ENCODE data around the gene TRIM14. TPM values are rescaled to one million over a fixed set of nuclear protein-coding genes. Genes with fewer than 3 reads are reported as not detected.

TRIM14 gene
- total and polyA plus RNA-seq, 10 of the 15 experiments (the other 5 are each of a cell fraction or from before 2014, with no cell fraction given), result 8.6 to 53.3 (median 35.7) TPM

DNA sequence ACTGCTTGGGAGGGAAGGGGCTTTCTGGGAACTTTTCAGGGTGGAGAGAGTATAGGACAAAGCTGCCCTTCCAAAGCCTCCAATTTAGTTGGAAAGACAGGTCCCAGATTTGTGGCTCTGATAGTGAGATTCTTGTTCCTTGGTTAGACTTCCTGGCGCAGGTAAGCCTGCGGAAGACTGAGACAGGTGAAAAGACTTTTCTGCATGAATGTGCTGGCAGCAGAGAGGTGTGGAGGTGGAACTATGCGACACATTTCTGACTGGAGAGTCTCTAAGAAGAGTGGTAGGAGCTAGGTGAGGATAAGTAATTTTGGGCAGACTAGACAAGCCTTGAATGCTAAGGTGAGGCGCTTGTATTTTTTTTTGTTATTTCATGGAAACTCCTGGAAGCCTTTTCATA is 32.6 kb downstream of the TRIM14 start:
- peaks cover 20 to 31% of the 10 kb centered on the region in 2 experiments for H3K36me3 ChIP-seq (ENCODE audit: control insufficient read depth in 2 of 2, insufficient read depth in 2 of 2, low read length in 1 of 2)
- no peaks in the 10 kb centered on the region for H3K27me3 ChIP-seq (replicated peaks in 1 of 2; ENCODE audit: control insufficient read depth in 2 of 2, insufficient read depth in 2 of 2, low read length in 1 of 2)
- intact Hi-C loops (cut with micrococcal nuclease; ENCODE audit: unreplicated experiment), result no loop called here
- CTCF ChIA-PET, result interaction anchor here (0.6 kb wide), 1 partner anchor 52 kb away, joined by 3 read pairs; no protein-coding TSS in a partner anchor
- SMC1A ChIA-PET (ENCODE audit: uncharacterized antibody, unreplicated experiment), result interaction anchor here (0.7 to 3.3 kb wide), 5 partner anchors 11 to 170 kb away, joined by 3 to 12 read pairs (median 3); no protein-coding TSS in a partner anchor
- no peaks in the 10 kb centered on the region for H4K20me1 ChIP-seq (ENCODE audit: control insufficient read depth, insufficient read depth)
- RAD21 ChIA-PET (ENCODE audit: unreplicated experiment), result interaction anchor here (0.9 to 1.4 kb wide), 3 partner anchors 11 to 46 kb away, joined by 3 to 6 read pairs (median 4); partner anchors contain the start of gene TRIM14
- H3K9ac ChIP-seq (ENCODE audit: control insufficient read depth, insufficient read depth, low read length), result no peak overlapping the region
- TF ChIP-seq BRCA1 (IDR thresholded peaks at IDR 0.05; ENCODE audit: low read depth, low read length) (no peak), CBFB (IDR thresholded peaks at IDR 0.05; ENCODE audit: low read depth) (no peak), ESRRA (IDR thresholded peaks at IDR 0.05; ENCODE audit: low read length) (no peak), CREB1 (IDR thresholded peaks at IDR 0.05; ENCODE audit: low read depth) (no peak), NR2C1 (IDR thresholded peaks at IDR 0.05) (no peak), SREBF2 (IDR thresholded peaks at IDR 0.05; ENCODE audit: low read length) (no peak)
- TF ChIP-seq, protein P1, sequence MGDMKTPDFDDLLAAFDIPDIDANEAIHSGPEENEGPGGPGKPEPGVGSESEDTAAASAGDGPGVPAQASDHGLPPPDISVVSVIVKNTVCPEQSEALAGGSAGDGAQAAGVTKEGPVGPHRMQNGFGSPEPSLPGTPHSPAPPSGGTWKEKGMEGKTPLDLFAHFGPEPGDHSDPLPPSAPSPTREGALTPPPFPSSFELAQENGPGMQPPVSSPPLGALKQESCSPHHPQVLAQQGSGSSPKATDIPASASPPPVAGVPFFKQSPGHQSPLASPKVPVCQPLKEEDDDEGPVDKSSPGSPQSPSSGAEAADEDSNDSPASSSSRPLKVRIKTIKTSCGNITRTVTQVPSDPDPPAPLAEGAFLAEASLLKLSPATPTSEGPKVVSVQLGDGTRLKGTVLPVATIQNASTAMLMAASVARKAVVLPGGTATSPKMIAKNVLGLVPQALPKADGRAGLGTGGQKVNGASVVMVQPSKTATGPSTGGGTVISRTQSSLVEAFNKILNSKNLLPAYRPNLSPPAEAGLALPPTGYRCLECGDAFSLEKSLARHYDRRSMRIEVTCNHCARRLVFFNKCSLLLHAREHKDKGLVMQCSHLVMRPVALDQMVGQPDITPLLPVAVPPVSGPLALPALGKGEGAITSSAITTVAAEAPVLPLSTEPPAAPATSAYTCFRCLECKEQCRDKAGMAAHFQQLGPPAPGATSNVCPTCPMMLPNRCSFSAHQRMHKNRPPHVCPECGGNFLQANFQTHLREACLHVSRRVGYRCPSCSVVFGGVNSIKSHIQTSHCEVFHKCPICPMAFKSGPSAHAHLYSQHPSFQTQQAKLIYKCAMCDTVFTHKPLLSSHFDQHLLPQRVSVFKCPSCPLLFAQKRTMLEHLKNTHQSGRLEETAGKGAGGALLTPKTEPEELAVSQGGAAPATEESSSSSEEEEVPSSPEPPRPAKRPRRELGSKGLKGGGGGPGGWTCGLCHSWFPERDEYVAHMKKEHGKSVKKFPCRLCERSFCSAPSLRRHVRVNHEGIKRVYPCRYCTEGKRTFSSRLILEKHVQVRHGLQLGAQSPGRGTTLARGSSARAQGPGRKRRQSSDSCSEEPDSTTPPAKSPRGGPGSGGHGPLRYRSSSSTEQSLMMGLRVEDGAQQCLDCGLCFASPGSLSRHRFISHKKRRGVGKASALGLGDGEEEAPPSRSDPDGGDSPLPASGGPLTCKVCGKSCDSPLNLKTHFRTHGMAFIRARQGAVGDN (IDR thresholded peaks at IDR 0.05), result no peak
- TF ChIP-seq, protein P2, sequence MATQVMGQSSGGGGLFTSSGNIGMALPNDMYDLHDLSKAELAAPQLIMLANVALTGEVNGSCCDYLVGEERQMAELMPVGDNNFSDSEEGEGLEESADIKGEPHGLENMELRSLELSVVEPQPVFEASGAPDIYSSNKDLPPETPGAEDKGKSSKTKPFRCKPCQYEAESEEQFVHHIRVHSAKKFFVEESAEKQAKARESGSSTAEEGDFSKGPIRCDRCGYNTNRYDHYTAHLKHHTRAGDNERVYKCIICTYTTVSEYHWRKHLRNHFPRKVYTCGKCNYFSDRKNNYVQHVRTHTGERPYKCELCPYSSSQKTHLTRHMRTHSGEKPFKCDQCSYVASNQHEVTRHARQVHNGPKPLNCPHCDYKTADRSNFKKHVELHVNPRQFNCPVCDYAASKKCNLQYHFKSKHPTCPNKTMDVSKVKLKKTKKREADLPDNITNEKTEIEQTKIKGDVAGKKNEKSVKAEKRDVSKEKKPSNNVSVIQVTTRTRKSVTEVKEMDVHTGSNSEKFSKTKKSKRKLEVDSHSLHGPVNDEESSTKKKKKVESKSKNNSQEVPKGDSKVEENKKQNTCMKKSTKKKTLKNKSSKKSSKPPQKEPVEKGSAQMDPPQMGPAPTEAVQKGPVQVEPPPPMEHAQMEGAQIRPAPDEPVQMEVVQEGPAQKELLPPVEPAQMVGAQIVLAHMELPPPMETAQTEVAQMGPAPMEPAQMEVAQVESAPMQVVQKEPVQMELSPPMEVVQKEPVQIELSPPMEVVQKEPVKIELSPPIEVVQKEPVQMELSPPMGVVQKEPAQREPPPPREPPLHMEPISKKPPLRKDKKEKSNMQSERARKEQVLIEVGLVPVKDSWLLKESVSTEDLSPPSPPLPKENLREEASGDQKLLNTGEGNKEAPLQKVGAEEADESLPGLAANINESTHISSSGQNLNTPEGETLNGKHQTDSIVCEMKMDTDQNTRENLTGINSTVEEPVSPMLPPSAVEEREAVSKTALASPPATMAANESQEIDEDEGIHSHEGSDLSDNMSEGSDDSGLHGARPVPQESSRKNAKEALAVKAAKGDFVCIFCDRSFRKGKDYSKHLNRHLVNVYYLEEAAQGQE (IDR thresholded peaks at IDR 0.05; ENCODE audit: low read depth, low read length), result no peak
- TF ChIP-seq, protein P3, sequence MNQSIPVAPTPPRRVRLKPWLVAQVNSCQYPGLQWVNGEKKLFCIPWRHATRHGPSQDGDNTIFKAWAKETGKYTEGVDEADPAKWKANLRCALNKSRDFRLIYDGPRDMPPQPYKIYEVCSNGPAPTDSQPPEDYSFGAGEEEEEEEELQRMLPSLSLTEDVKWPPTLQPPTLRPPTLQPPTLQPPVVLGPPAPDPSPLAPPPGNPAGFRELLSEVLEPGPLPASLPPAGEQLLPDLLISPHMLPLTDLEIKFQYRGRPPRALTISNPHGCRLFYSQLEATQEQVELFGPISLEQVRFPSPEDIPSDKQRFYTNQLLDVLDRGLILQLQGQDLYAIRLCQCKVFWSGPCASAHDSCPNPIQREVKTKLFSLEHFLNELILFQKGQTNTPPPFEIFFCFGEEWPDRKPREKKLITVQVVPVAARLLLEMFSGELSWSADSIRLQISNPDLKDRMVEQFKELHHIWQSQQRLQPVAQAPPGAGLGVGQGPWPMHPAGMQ (IDR thresholded peaks at IDR 0.05; ENCODE audit: borderline replicate concordance), result no peak
- H2AFZ ChIP-seq (ENCODE audit: control insufficient read depth, low read depth, low read length), result no peak overlapping the region
- no peak for FAIRE-seq
- no peak overlapping the region for H3K4me3 ChIP-seq
- WGBS (ENCODE audit: insufficient coverage, insufficient replicate concordance, low lambda C conversion rate, missing lambda C conversion rate), result 100% methylated on average over 4 of the region's 4 CpGs
- no peaks in the 10 kb centered on the region for H3K9me3 ChIP-seq (replicated peaks; ENCODE audit: control insufficient read depth, insufficient read depth, low read length)
- POLR2A ChIA-PET, result no interaction called here
- no peaks in the 10 kb centered on the region for H3K4me1 ChIP-seq (ENCODE audit: control insufficient read depth, insufficient read depth, low read length)
- no peaks in the 10 kb centered on the region for H3K79me2 ChIP-seq (ENCODE audit: control insufficient read depth, insufficient read depth, low read length)
- no peak for DNase-seq (ENCODE audit: low read depth, low spot score)
- no TSS peak for BruUV-seq (replicated peaks)
- no peak overlapping the region for H3K4me2 ChIP-seq (ENCODE audit: control insufficient read depth, insufficient read depth)
- no peak overlapping the region; the same call in 1 of the 2 replicates for H3K27ac ChIP-seq (ENCODE audit: control insufficient read depth, insufficient read depth)
- in situ Hi-C loops (cut with MboI), result no loop called here
- ATAC-seq, result no peak
